ENCODE data around the gene PDE3A.

- TF ChIP-seq CTCF (IDR thresholded peaks at IDR 0.05; ENCODE audit: poor library complexity) (no peak), EZH2 (IDR thresholded peaks at IDR 0.05; ENCODE audit: borderline replicate concordance) (no peak), EZH2phosphoT487 (IDR thresholded peaks at IDR 0.05; ENCODE audit: low read depth, severe bottlenecking, unreplicated experiment) (no peak)
Measured at GRCh38 chr12:20457582-20457981, 89.2 kb downstream of the PDE3A start.

All from hepatocyte (in vitro differentiated cells).